GM23338 (cell line): Measurements from ENCODE around the gene ME2. TPM values are rescaled to one million over a fixed set of nuclear protein-coding genes. Genes with fewer than 3 reads are reported as not detected.

ENCODE experiments used
- ATAC-seq: fragments of 200-7000 bp; cut with Tn5 transposase; 3 replicates; pipeline ENCODE4 v1.9.1; 2020
- DNase-seq: peaks from one replicate; pipeline ENCODE4 v3.0.0-alpha.2; 2015; ENCODE audit warnings: low spot score
- H2AFZ ChIP-seq: fragments of 200-600 bp; sonication (generic); 2 replicates; pipeline ENCODE4 v1.8.0; 2016; ENCODE audit warnings: antibody characterized with exemption, mild to moderate bottlenecking, moderate library complexity
- H3F3A ChIP-seq: fragments of 200-600 bp; sonication (generic); replicated peaks from 2 replicates; pipeline ENCODE4 v1.8.0; 2017; ENCODE audit warnings: antibody characterized with exemption, mixed run types, low read depth
- H3K27ac ChIP-seq: fragments of 200-600 bp; sonication (generic); 2 replicates; pipeline ENCODE4 v1.6.1; 2016; ENCODE audit warnings: low read depth
- H3K27me3 ChIP-seq: fragments of 200-600 bp; sonication (generic); 2 replicates; pipeline ENCODE4 v1.8.0; 2016; ENCODE audit warnings: mild to moderate bottlenecking, mixed run types, moderate library complexity; ENCODE audit not compliant: insufficient read depth
- H3K36me3 ChIP-seq: fragments of 200-600 bp; sonication (generic); 2 replicates; pipeline ENCODE4 v1.8.0; 2016; ENCODE audit warnings: mild to moderate bottlenecking; ENCODE audit not compliant: insufficient read depth
- H3K4me1 ChIP-seq: fragments of 200-600 bp; sonication (generic); 2 replicates; pipeline ENCODE4 v1.8.0; 2016; ENCODE audit warnings: mild to moderate bottlenecking, moderate library complexity; ENCODE audit not compliant: insufficient read depth
- H3K4me2 ChIP-seq: fragments of 200-600 bp; sonication (generic); 2 replicates; pipeline ENCODE4 v1.7.1; 2017; ENCODE audit warnings: mixed run types
- H3K4me3 ChIP-seq: fragments of 200-600 bp; sonication (generic); 2 replicates; pipeline ENCODE4 v1.6.1; 2016; ENCODE audit warnings: mixed run types
- H3K79me2 ChIP-seq: fragments of 200-600 bp; sonication (generic); replicated peaks from 2 replicates; pipeline ENCODE4 v1.8.0; 2017; ENCODE audit warnings: mild to moderate bottlenecking; ENCODE audit not compliant: insufficient read depth
- H3K9me2 ChIP-seq: fragments of 200-600 bp; sonication (generic); 2 replicates; pipeline ENCODE4 v1.8.0; 2017; ENCODE audit not compliant: insufficient read depth
- H4K20me1 ChIP-seq: fragments of 200-600 bp; sonication (generic); replicated peaks from 2 replicates; pipeline ENCODE4 v1.8.0; 2017; ENCODE audit warnings: mild to moderate bottlenecking; ENCODE audit not compliant: insufficient read depth
- H3K27ac Mint-ChIP-seq: 2 replicates; pipeline ENCODE4 v1.8.0; 2020; ENCODE audit warnings: inconsistent platforms, mild to moderate bottlenecking, moderate library complexity, mixed read lengths
- H3K27me3 Mint-ChIP-seq: 3 replicates; pipeline ENCODE4 v1.8.0; 2022; ENCODE audit warnings: low read depth, mild to moderate bottlenecking, moderate library complexity, mixed read lengths, inconsistent platforms; ENCODE audit not compliant: insufficient read depth, poor library complexity
- H3K36me3 Mint-ChIP-seq: 3 replicates; pipeline ENCODE4 v1.8.0; 2021; ENCODE audit warnings: low read depth, mild to moderate bottlenecking, inconsistent platforms, moderate library complexity, mixed read lengths
- H3K4me1 Mint-ChIP-seq: 3 replicates; pipeline ENCODE4 v1.8.0; 2020; ENCODE audit warnings: mild to moderate bottlenecking, inconsistent platforms, mixed read lengths
- H3K4me3 Mint-ChIP-seq: 3 replicates; pipeline ENCODE4 v1.8.0; 2021; ENCODE audit warnings: moderate library complexity, mild to moderate bottlenecking, inconsistent platforms, mixed read lengths
- H3K9me3 Mint-ChIP-seq: 3 replicates; pipeline ENCODE4 v1.8.0; 2020; ENCODE audit warnings: moderate library complexity, mild to moderate bottlenecking, inconsistent platforms, mixed read lengths
- CREB1 ChIP-seq: fragments of 250-450 bp; sonication (Bioruptor Pico); IDR thresholded peaks from 2 replicates; pipeline ENCODE4 v1.5.0; 2020; ENCODE audit warnings: low read depth, mild to moderate bottlenecking, moderate library complexity
- CTCF ChIP-seq, 2 experiments: fragments of 200-600 bp in 1 of 2; sonication (generic) in 1 of 2; conservative IDR thresholded peaks; 2 replicates each; pipeline versions ENCODE4 v1.5.1 to v1.6.1; 2016 to 2017; ENCODE audit warnings: antibody characterized with exemption in 2 of 2, low read depth in 2 of 2, mild to moderate bottlenecking in 2 of 2, moderate library complexity in 1 of 2
- EZH2 ChIP-seq: fragments of 200-600 bp; sonication (generic); IDR thresholded peaks from one replicate; pipeline ENCODE4 v1.8.0; 2017; ENCODE audit warnings: antibody characterized with exemption, mild to moderate bottlenecking, low read depth; ENCODE audit not compliant: unreplicated experiment
- EZH2phosphoT487 ChIP-seq: fragments of 200-600 bp; sonication (generic); IDR thresholded peaks from one replicate; pipeline ENCODE4 v1.8.1; 2018; ENCODE audit warnings: antibody characterized with exemption; ENCODE audit not compliant: unreplicated experiment
- JUNB ChIP-seq: IDR thresholded peaks from one replicate; pipeline ENCODE4 v1.6.1; 2016; ENCODE audit warnings: antibody characterized with exemption; ENCODE audit not compliant: unreplicated experiment
- NANOG ChIP-seq: IDR thresholded peaks from 2 replicates; pipeline ENCODE4 v1.6.1; 2016; ENCODE audit warnings: antibody characterized with exemption, borderline replicate concordance
- POLR2AphosphoS5 ChIP-seq: IDR thresholded peaks from 2 replicates; pipeline ENCODE4 v1.6.1; 2016; ENCODE audit warnings: antibody characterized with exemption, low read depth
- REST ChIP-seq: IDR thresholded peaks from one replicate; pipeline ENCODE4 v1.6.1; 2018; ENCODE audit warnings: antibody characterized with exemption; ENCODE audit not compliant: unreplicated experiment
- STAT1 ChIP-seq: IDR thresholded peaks from one replicate; pipeline ENCODE4 v1.6.1; 2016; ENCODE audit warnings: antibody characterized with exemption; ENCODE audit not compliant: unreplicated experiment
- ZNF114 ChIP-seq: fragments of 250-450 bp; sonication (Bioruptor Pico); IDR thresholded peaks from 2 replicates; pipeline ENCODE4 v1.5.0; 2020; ENCODE audit warnings: mild to moderate bottlenecking, moderate library complexity
- ZNF331 ChIP-seq: fragments of 250-450 bp; sonication (Bioruptor Pico); IDR thresholded peaks from 2 replicates; pipeline ENCODE4 v1.5.0; 2020; ENCODE audit warnings: low read depth, mild to moderate bottlenecking, moderate library complexity
- ZNF462 ChIP-seq: fragments of 250-450 bp; sonication (Bioruptor Pico); IDR thresholded peaks from 2 replicates; pipeline ENCODE4 v1.5.0; 2020; ENCODE audit warnings: mild to moderate bottlenecking, moderate library complexity
- polyA plus RNA-seq: library from polyadenylated mRNA; unstranded; fragments of >200 nt; fragmentation: Nextera tagmentation; extraction: Ambion mirVana; gene quantifications from 2 replicates; pipeline ENCODE4 v1.2.1, GENCODE V29; 2016
- total RNA-seq: library from RNA; depleted of rRNA; stranded (reverse); fragments of >200 nt; shearing (Covaris generic); gene quantifications from 2 replicates; pipeline ENCODE4 v1.2.3, GENCODE V29; 2014

Gene ME2
- total and polyA plus RNA-seq, 2 experiments from 2014 or later, result 61.0 to 102 TPM

GRCh38 chr18:50950626-50951025 is 71.7 kb downstream of the ME2 start (continued):
- TF ChIP-seq REST, result no peak
- TF ChIP-seq EZH2phosphoT487, result no peak
- TF ChIP-seq EZH2, result no peak
- no peak for TF ChIP-seq NANOG

- ATAC-seq (no peak), DNase-seq (no peak)
- H3K79me2 ChIP-seq, result no peaks in the 10 kb centered on the region
- H3K27ac ChIP-seq, result no peak overlapping the region
- H3K4me2 ChIP-seq, result no peak overlapping the region
- no peaks in the 10 kb centered on the region for H3K36me3 ChIP-seq
- H3K4me1 ChIP-seq, result no peaks in the 10 kb centered on the region
- H3K4me1 Mint-ChIP-seq, result peaks cover 8% of the 10 kb centered on the region
- H3K27ac Mint-ChIP-seq, result no peak overlapping the region
- H3F3A ChIP-seq, result no peaks in the 10 kb centered on the region
- H3K36me3 Mint-ChIP-seq, result no peaks in the 10 kb centered on the region
- H2AFZ ChIP-seq, result no peak overlapping the region
- no peaks in the 10 kb centered on the region for H3K9me2 ChIP-seq
- no peaks in the 10 kb centered on the region for H3K9me3 Mint-ChIP-seq
- H4K20me1 ChIP-seq, result no peaks in the 10 kb centered on the region
- no peak overlapping the region for H3K4me3 ChIP-seq
- no peak overlapping the region for H3K4me3 Mint-ChIP-seq
- no peaks in the 10 kb centered on the region for H3K27me3 ChIP-seq
- no peaks in the 10 kb centered on the region for H3K27me3 Mint-ChIP-seq
- TF ChIP-seq EZH2 (no peak), ZNF462 (CRISPR knock-in tag) (no peak), ZNF331 (no peak), STAT1 (no peak), NANOG (no peak), ZNF114 (CRISPR knock-in tag) (no peak), CREB1 (CRISPR knock-in tag) (no peak), CTCF (conservative IDR thresholded peaks at IDR 0.05; ENCODE audit: low read depth in 2 of 2) (no peak), POLR2AphosphoS5 (no peak), JUNB (no peak), EZH2phosphoT487 (no peak)
Observed at GRCh38 chr18:50953822-50954221, 74.9 kb downstream of the ME2 start.
